KMS-11 (cell line): ENCODE data around the gene CHI3L2.

Experiments used
- H2AFZ ChIP-seq: fragments of 200-600 bp; sonication (generic); 2 replicates; pipeline ENCODE4 v1.6.1; 2016; ENCODE audit warnings: antibody characterized with exemption, mixed run types, low read depth
- H3K27ac ChIP-seq: fragments of 200-600 bp; sonication (generic); 2 replicates; pipeline ENCODE4 v1.6.1; 2016; ENCODE audit warnings: mild to moderate bottlenecking, mixed run types
- H3K27me3 ChIP-seq: fragments of 200-600 bp; sonication (generic); 2 replicates; pipeline ENCODE4 v1.6.1; 2017; ENCODE audit warnings: mild to moderate bottlenecking, low read depth, mixed run types, moderate library complexity; ENCODE audit not compliant: insufficient read depth
- H3K36me3 ChIP-seq: fragments of 200-600 bp; sonication (generic); 2 replicates; pipeline ENCODE4 v1.6.1; 2017; ENCODE audit warnings: mild to moderate bottlenecking, mixed run types; ENCODE audit not compliant: insufficient read depth
- H3K4me1 ChIP-seq: fragments of 200-600 bp; sonication (generic); 2 replicates; pipeline ENCODE4 v1.6.1; 2016; ENCODE audit warnings: mild to moderate bottlenecking, low read depth, mixed run types; ENCODE audit not compliant: poor library complexity, severe bottlenecking
- H3K4me2 ChIP-seq: fragments of 200-600 bp; sonication (generic); 2 replicates; pipeline ENCODE4 v1.7.0; 2016; ENCODE audit warnings: mild to moderate bottlenecking, mixed run types
- H3K4me3 ChIP-seq: fragments of 200-600 bp; sonication (generic); IDR thresholded peaks from 2 replicates; pipeline ENCODE4 v1.6.1; 2017; ENCODE audit warnings: low read depth, low read length, mixed read lengths; ENCODE audit not compliant: insufficient read depth
- H3K79me2 ChIP-seq: fragments of 200-600 bp; sonication (generic); 2 replicates; pipeline ENCODE4 v1.6.1; 2016; ENCODE audit warnings: low read depth, mixed run types; ENCODE audit not compliant: insufficient read depth
- H3K9ac ChIP-seq: fragments of 200-600 bp; sonication (generic); 2 replicates; pipeline ENCODE4 v1.6.1; 2016; ENCODE audit warnings: mild to moderate bottlenecking, mixed run types
- H4K20me1 ChIP-seq: fragments of 200-600 bp; sonication (generic); 2 replicates; pipeline ENCODE4 v1.6.1; 2016; ENCODE audit warnings: mild to moderate bottlenecking, mixed run types; ENCODE audit not compliant: insufficient read depth
- CTCF ChIP-seq: fragments of 200-600 bp; sonication (generic); conservative IDR thresholded peaks from 2 replicates; pipeline ENCODE4 v1.6.1; 2017; ENCODE audit warnings: low read depth, mild to moderate bottlenecking, antibody characterized with exemption, low read length, moderate library complexity, mixed read lengths

CHI3L2 gene

GRCh38 chr1:111275079-111275478 is 47.6 kb downstream of the CHI3L2 start:
- H3K4me1 ChIP-seq: no peaks in the 10 kb centered on the region
- H3K27me3 ChIP-seq: no peaks in the 10 kb centered on the region
- no peak overlapping the region for H2AFZ ChIP-seq
- H3K36me3 ChIP-seq: no peaks in the 10 kb centered on the region
- H3K4me3 ChIP-seq: no peak overlapping the region
- TF ChIP-seq CTCF: no peak
- no peaks in the 10 kb centered on the region for H3K79me2 ChIP-seq
- no peaks in the 10 kb centered on the region for H4K20me1 ChIP-seq
- H3K9ac ChIP-seq: no peak overlapping the region
- H3K27ac ChIP-seq: no peak overlapping the region
- H3K4me2 ChIP-seq: no peak overlapping the region

GRCh38 chr1:111275780-111276433 is 48.4 kb downstream of the CHI3L2 start:
- Histone ChIP-seq H3K36me3 (no peaks in the 10 kb centered on the region), H3K27me3 (no peaks in the 10 kb centered on the region), H3K79me2 (no peaks in the 10 kb centered on the region), H2AFZ (no peak overlapping the region), H3K27ac (no peak overlapping the region), H3K4me2 (no peak overlapping the region), H4K20me1 (no peaks in the 10 kb centered on the region), H3K4me1 (no peaks in the 10 kb centered on the region), H3K4me3 (no peak overlapping the region), H3K9ac (no peak overlapping the region)
- no peak for TF ChIP-seq CTCF

GRCh38 chr1:111279144-111279543 is 51.6 kb downstream of the CHI3L2 start:
- H3K79me2 ChIP-seq: no peaks in the 10 kb centered on the region
- no peak overlapping the region for H3K9ac ChIP-seq
- no peak overlapping the region for H3K27ac ChIP-seq
- H3K4me1 ChIP-seq: no peaks in the 10 kb centered on the region
- TF ChIP-seq CTCF: no peak
- no peak overlapping the region for H2AFZ ChIP-seq
- H3K27me3 ChIP-seq: no peaks in the 10 kb centered on the region
- no peak overlapping the region for H3K4me3 ChIP-seq
- no peak overlapping the region for H3K4me2 ChIP-seq
- no peaks in the 10 kb centered on the region for H3K36me3 ChIP-seq
- H4K20me1 ChIP-seq: no peaks in the 10 kb centered on the region

GRCh38 chr1:111280267-111280666 is 52.8 kb downstream of the CHI3L2 start:
- no peaks in the 10 kb centered on the region for H3K27me3 ChIP-seq
- H3K9ac ChIP-seq: no peak overlapping the region
- no peak overlapping the region for H2AFZ ChIP-seq
- H3K4me2 ChIP-seq: no peak overlapping the region
- no peaks in the 10 kb centered on the region for H3K36me3 ChIP-seq
- no peaks in the 10 kb centered on the region for H3K4me1 ChIP-seq
- H3K4me3 ChIP-seq: no peak overlapping the region
- H3K79me2 ChIP-seq: no peaks in the 10 kb centered on the region
- no peak for TF ChIP-seq CTCF
- H3K27ac ChIP-seq: no peak overlapping the region
- no peaks in the 10 kb centered on the region for H4K20me1 ChIP-seq
